ENCODE data around the gene ZNF862.

- TF ChIP-seq CTCF (conservative IDR thresholded peaks at IDR 0.05; ENCODE audit: low read depth, low read length) (no peak), EZH2 (IDR thresholded peaks at IDR 0.05; ENCODE audit: borderline replicate concordance, low read depth, low read length, poor library complexity, severe bottlenecking) (no peak)
Measured at GRCh38 chr7:149792220-149792595, 46.0 kb upstream of the ZNF862 start.
